Heart right ventricle (tissue), 16 donors: ENCODE results near the gene FOXC2. TPM values are rescaled to one million over a fixed set of nuclear protein-coding genes. Genes with fewer than 3 reads are reported as not detected.

Experiments
- ATAC-seq, 8 donors: fragments of 200-7000 bp; cut with Tn5 transposase; one replicate each; pipeline ENCODE4 v1.9.1; 2020; ENCODE audit warnings: mild to moderate bottlenecking in 8 of 8, moderate library complexity in 8 of 8, moderate number of reproducible peaks in 1 of 8
- DNase-seq, 2 donors: peaks; one replicate each; pipeline ENCODE4 v3.0.0-alpha.2; 2020
- H3K27ac ChIP-seq, 10 donors: fragments of 200-600 bp; sonication (generic) in 2 of 10; one replicate each; pipeline versions ENCODE4 v1.5.0 to v1.8.0; 2020 to 2022; ENCODE audit warnings: mild to moderate bottlenecking in 3 of 10
- H3K27me3 ChIP-seq, 7 donors: fragments of 200-600 bp; one replicate each; pipeline ENCODE4 v1.8.0; 2021 to 2022; ENCODE audit warnings: mild to moderate bottlenecking in 2 of 7
- H3K36me3 ChIP-seq, 9 donors: fragments of 200-600 bp; sonication (generic) in 1 of 9; one replicate each; pipeline versions ENCODE4 v1.5.0 to v1.8.0; 2020 to 2022; ENCODE audit warnings: mild to moderate bottlenecking in 2 of 9
- H3K4me1 ChIP-seq, 9 donors: fragments of 200-600 bp; sonication (generic) in 1 of 9; one replicate each; pipeline versions ENCODE4 v1.5.0 to v1.8.0; 2020 to 2022; ENCODE audit warnings: mild to moderate bottlenecking in 4 of 9
- H3K4me3 ChIP-seq, 10 donors: fragments of 200-600 bp; sonication (generic) in 2 of 10; one replicate each; pipeline versions ENCODE4 v1.5.0 to v1.8.0; 2020 to 2022; ENCODE audit warnings: mild to moderate bottlenecking in 7 of 10, moderate library complexity in 2 of 10
- H3K9me3 ChIP-seq, 11 donors: fragments of 200-600 bp in 10 of 11; sonication (generic) in 2 of 11; one replicate each; pipeline versions ENCODE4 v1.5.0 to v1.8.0; 2013 to 2022; ENCODE audit warnings: mild to moderate bottlenecking in 2 of 11, control low read depth in 1 of 11, moderate library complexity in 1 of 11
- WGBS, 2 donors: extraction: QIAGEN DNeasy Blood & Tissue Kit; methylation state at CpG; one replicate each; pipeline ENCODE4 v1.1.7; 2013; ENCODE audit warnings: inconsistent platforms in 1 of 2; 5-methylcytosine and 5-hydroxymethylcytosine counted together
- intact Hi-C, 10 donors: fragments of 100-400 bp; cut with DNase I; formaldehyde crosslinking; loops; one replicate each; pipeline versions ENCODE4 v1.11.1 to v1.14.2; 2022
- polyA plus RNA-seq, 2 donors: library from polyadenylated mRNA; stranded (reverse); fragments of 200-250 nt; gene quantifications; one replicate each; pipeline ENCODE4 v1.2.3, GENCODE V29; 2013
- total RNA-seq, 10 donors: library from RNA; stranded (reverse); fragmentation: NEBNext Ultra II Directional in 3 of 10; extraction: Animal tissue kit (Norgen Biotek cat#: 25700) in 3 of 10; gene quantifications; one replicate each; pipeline versions ENCODE4 v1.2.1 to v1.2.4, GENCODE V29; 2021 to 2023
- TF ChIP-seq, protein P1 (sequence below), 9 donors: fragments of 200-600 bp; sonication (generic) in 2 of 9; IDR thresholded peaks; one replicate each; pipeline versions ENCODE4 v1.5.0 to v1.8.0; 2021 to 2022; ENCODE audit warnings: antibody characterized with exemption in 9 of 9, mild to moderate bottlenecking in 5 of 9, moderate library complexity in 1 of 9
- donor health status: Arrhythmogenic right ventricular cardiomyopathy.
- donor health status: ischemic (EF 13 %, LVEDD 7.1; RV severe dilation, severe dysfunction).
- donor health status: healthy with polysubstance abuse.
- donor health status: DM: no; HTN: yes; CAD: no.
- donor health status: DM: no; HTN: no; CAD: no.
- donor health status: ischemic (EF 25% LVEDD 6.9; RV normal size, moderate dysfunction).
- donor health status: ischemic (EF 25% LVEDD 5.7; RV mildly dilated, moderate dysfunction).
- donor health status: healthy.
- donor health status: DM: yes; HTN: yes; CAD: no.
- donor health status: Ischemic cardiomyopathy.
- donor health status: ischemic (EF 35%, LVEDD 5.7; RV mildly dilated, moderate dysfunction).
- donor health status: nonischemic (EF 11% LVEDD 7.7; RV severe dilation, severe dysfunction).
- donor health status: DM: yes; HTN: yes; CAD: no.
- donor health status: PGD.
- donor health status: ischemic (EF 29% LVEDD 5.4; RV normal size, mild dysfunction).
- donor health status: nonischemic (EF 23%, LVEDD 6.1; RV moderate dilation, normal function).

FOXC2 gene
- total and polyA plus RNA-seq, 12 donors: 0.66 to 2.2 (median 1.6) TPM

DNA sequence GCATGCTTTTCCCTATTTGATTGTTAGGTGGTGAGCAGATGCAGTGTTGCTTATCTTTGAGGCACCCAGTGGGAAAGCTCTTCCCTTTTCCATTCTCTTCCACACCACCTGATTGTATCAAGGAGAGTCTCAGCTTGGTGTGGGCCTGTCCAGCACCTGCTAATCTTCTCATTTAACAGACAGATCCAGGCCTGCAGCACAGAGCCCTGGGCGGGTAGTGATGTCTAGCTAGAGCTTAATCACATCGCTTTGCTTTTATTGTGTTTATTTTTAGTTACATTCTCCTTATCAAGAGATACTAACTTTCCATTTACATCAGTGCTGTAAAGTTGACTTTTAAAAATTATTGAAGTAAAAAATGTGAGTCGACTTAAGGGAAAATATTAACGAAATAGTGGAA, 35.9 kb downstream of the FOXC2 start:
- Histone ChIP-seq H3K4me1 (no peaks in the 10 kb centered on the region), H3K9me3 (no peaks in the 10 kb centered on the region), H3K27me3 (peaks cover 0 to 53% (median 9%) of the 10 kb centered on the region in 7 donors), H3K4me3 (no peak overlapping the region), H3K36me3 (no peaks in the 10 kb centered on the region), H3K27ac (no peak overlapping the region)
- TF ChIP-seq, protein P1, sequence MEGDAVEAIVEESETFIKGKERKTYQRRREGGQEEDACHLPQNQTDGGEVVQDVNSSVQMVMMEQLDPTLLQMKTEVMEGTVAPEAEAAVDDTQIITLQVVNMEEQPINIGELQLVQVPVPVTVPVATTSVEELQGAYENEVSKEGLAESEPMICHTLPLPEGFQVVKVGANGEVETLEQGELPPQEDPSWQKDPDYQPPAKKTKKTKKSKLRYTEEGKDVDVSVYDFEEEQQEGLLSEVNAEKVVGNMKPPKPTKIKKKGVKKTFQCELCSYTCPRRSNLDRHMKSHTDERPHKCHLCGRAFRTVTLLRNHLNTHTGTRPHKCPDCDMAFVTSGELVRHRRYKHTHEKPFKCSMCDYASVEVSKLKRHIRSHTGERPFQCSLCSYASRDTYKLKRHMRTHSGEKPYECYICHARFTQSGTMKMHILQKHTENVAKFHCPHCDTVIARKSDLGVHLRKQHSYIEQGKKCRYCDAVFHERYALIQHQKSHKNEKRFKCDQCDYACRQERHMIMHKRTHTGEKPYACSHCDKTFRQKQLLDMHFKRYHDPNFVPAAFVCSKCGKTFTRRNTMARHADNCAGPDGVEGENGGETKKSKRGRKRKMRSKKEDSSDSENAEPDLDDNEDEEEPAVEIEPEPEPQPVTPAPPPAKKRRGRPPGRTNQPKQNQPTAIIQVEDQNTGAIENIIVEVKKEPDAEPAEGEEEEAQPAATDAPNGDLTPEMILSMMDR (IDR thresholded peaks at IDR 0.05): no peak
- DNase-seq (no peak), ATAC-seq (no peak)
- WGBS, 2 donors: 55 to 59% methylated on average over 4 of the region's 4 CpGs
- intact Hi-C loops: no loop called here

GRCh38 chr16:86604436-86605193, 38.0 kb downstream of the FOXC2 start:
- WGBS, 2 donors: 78% methylated on average over 16 of the region's 16 CpGs
- intact Hi-C loops: no loop called here
- ATAC-seq (no peak), DNase-seq (no peak)
- Histone ChIP-seq H3K4me1 (peaks cover 0 to 8% (median 0%) of the 10 kb centered on the region in 9 donors), H3K9me3 (no peaks in the 10 kb centered on the region), H3K4me3 (peak overlapping the region in 2 of 10 donors; percentile 11 to 45), H3K36me3 (no peaks in the 10 kb centered on the region), H3K27ac (no peak overlapping the region), H3K27me3 (peaks cover 0 to 43% (median 6%) of the 10 kb centered on the region in 7 donors)
- TF ChIP-seq, protein P1 (IDR thresholded peaks at IDR 0.05): no peak

GRCh38 chr16:86605950-86606349, 39.3 kb downstream of the FOXC2 start:
- WGBS, 2 donors: 97 to 100% methylated on average over 3 of the region's 3 CpGs

DNA sequence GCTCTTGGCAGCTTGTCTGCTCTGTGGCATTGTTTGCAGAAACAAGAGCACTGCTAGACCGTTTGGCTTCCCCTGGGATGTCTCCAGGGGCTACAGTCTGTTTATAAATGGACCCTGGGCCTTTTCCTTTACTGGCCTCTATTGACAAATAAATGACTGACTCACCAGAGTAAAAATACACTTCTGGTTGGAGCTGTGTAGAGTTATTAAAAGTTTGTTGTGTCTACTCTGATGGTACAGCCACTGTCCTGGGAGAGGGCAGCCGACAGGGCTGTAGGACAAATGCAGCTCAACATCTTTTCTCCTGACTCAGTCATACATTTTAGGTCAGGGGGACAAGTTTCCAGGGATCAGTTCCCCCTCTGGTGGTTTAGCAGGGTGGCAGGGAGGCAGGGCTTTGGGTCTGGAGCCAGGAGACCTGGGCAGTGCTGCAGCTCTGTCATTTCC, 41.7 kb downstream of the FOXC2 start:
- 58 to 60% methylated on average over 2 of the region's 2 CpGs for WGBS, 2 donors
- Histone ChIP-seq H3K4me3 (no peak overlapping the region), H3K27ac (peak overlapping the region in 1 of 10 donors; percentile 19), H3K36me3 (no peaks in the 10 kb centered on the region), H3K9me3 (no peaks in the 10 kb centered on the region), H3K4me1 (peaks cover 0 to 32% (median 8%) of the 10 kb centered on the region in 9 donors), H3K27me3 (peaks cover 0 to 36% (median 9%) of the 10 kb centered on the region in 7 donors)
- TF ChIP-seq, protein P1 (IDR thresholded peaks at IDR 0.05): no peak
- ATAC-seq (peak in 4 of 8 donors; percentile 30 to 54 (median 38)), DNase-seq (no peak)
- intact Hi-C loops: no loop called here

More at GRCh38 chr16:86605950-86606349, 39.3 kb downstream of the FOXC2 start:
- Histone ChIP-seq H3K9me3 (no peaks in the 10 kb centered on the region), H3K27me3 (peaks cover 0 to 44% (median 11%) of the 10 kb centered on the region in 7 donors), H3K27ac (no peak overlapping the region), H3K36me3 (no peaks in the 10 kb centered on the region), H3K4me3 (no peak overlapping the region), H3K4me1 (peaks cover 0 to 17% (median 3%) of the 10 kb centered on the region in 9 donors)
- ATAC-seq (no peak), DNase-seq (no peak)
- TF ChIP-seq, protein P1 (IDR thresholded peaks at IDR 0.05): no peak
- intact Hi-C loops: no loop called here
